CD4-positive, alpha-beta memory T cell (primary cell): ENCODE data around the gene CLEC2L. TPM values are rescaled to one million over a fixed set of nuclear protein-coding genes. Genes with fewer than 3 reads are reported as not detected.

Source experiments
- CTCF ChIA-PET: fragments of 350-600 bp; sonication (Branson Sonifier 250); formaldehyde crosslinking; loops from one replicate; lab custom pipeline; 2021; ENCODE audit warnings: inconsistent platforms; ENCODE audit not compliant: partially characterized antibody; lab: Charles Lee
- POLR2A ChIA-PET: fragments of 350-600 bp; sonication (Branson Sonifier 250); formaldehyde crosslinking; loops from one replicate; lab custom pipeline; 2021; ENCODE audit not compliant: partially characterized antibody; lab: Charles Lee
- DNase-seq, 5 donors: peaks; one replicate each; pipeline versions ENCODE4 v3.0.0 to v3.0.0-alpha.2; 2020 to 2022; ENCODE audit warnings: mixed read lengths in 1 of 5
- H3K27ac ChIP-seq: one replicate; pipeline ENCODE4 v1.7.0; 2013; ENCODE audit warnings: low read depth, low read length
- H3K27me3 ChIP-seq: 2 replicates; pipeline ENCODE4 v1.7.0; 2013; ENCODE audit warnings: mild to moderate bottlenecking, low read length, moderate library complexity; ENCODE audit not compliant: insufficient read depth
- H3K36me3 ChIP-seq: 2 replicates; pipeline ENCODE4 v1.7.0; 2013; ENCODE audit warnings: mild to moderate bottlenecking, low read length, moderate library complexity; ENCODE audit not compliant: insufficient read depth
- H3K4me1 ChIP-seq: 2 replicates; pipeline ENCODE4 v1.7.0; 2013; ENCODE audit warnings: mild to moderate bottlenecking, low read length, moderate library complexity; ENCODE audit not compliant: insufficient read depth
- H3K4me3 ChIP-seq, 2 donors: one replicate each; pipeline ENCODE4 v1.7.0; 2013; ENCODE audit warnings: low read length in 2 of 2, mild to moderate bottlenecking in 1 of 2
- H3K9me3 ChIP-seq, 2 donors: one replicate each; pipeline ENCODE4 v1.7.0; 2013; ENCODE audit warnings: low read length in 2 of 2, control low read depth in 1 of 2; ENCODE audit not compliant: control insufficient read depth in 1 of 2
- H3K27ac Mint-ChIP-seq, 7 donors: one replicate each; pipeline ENCODE4 v1.8.0; 2020 to 2021; ENCODE audit warnings: mixed read lengths in 7 of 7, mild to moderate bottlenecking in 6 of 7, inconsistent platforms in 3 of 7, moderate library complexity in 3 of 7
- H3K27me3 Mint-ChIP-seq, 2 donors: one replicate each; pipeline ENCODE4 v1.8.0; 2020 to 2021; ENCODE audit warnings: mixed read lengths in 2 of 2
- H3K36me3 Mint-ChIP-seq, 2 donors: one replicate each; pipeline ENCODE4 v1.8.0; 2020 to 2021; ENCODE audit warnings: mixed read lengths in 2 of 2, inconsistent platforms in 1 of 2, mild to moderate bottlenecking in 1 of 2
- H3K4me1 Mint-ChIP-seq, 4 donors: one replicate each; pipeline ENCODE4 v1.8.0; 2020 to 2021; ENCODE audit warnings: mixed read lengths in 4 of 4, mild to moderate bottlenecking in 1 of 4
- H3K4me3 Mint-ChIP-seq, 8 donors: one replicate each; pipeline ENCODE4 v1.8.0; 2020 to 2021; ENCODE audit warnings: mixed read lengths in 8 of 8, mild to moderate bottlenecking in 7 of 8, moderate library complexity in 6 of 8, inconsistent platforms in 3 of 8
- H3K9me3 Mint-ChIP-seq, 8 donors: one replicate each; pipeline ENCODE4 v1.8.0; 2020 to 2021; ENCODE audit warnings: mixed read lengths in 8 of 8, mild to moderate bottlenecking in 5 of 8, inconsistent platforms in 3 of 8, moderate library complexity in 1 of 8
- intact Hi-C: fragments of 100-400 bp; cut with micrococcal nuclease; formaldehyde crosslinking; loops from one replicate; pipeline ENCODE4 v1.15.1; 2023
- polyA plus RNA-seq, 2 donors: library from polyadenylated mRNA; unstranded; fragments of 300-500 nt; fragmentation: Illumina TruSeq; gene quantifications; one replicate each; pipeline ENCODE4 v1.2.3, GENCODE V29; 2021
- total RNA-seq, 2 experiments: library from RNA; stranded (reverse); gene quantifications; one replicate each; pipeline ENCODE4 v1.2.3, GENCODE V29; 2021

The CLEC2L gene
- total and polyA plus RNA-seq, 4 experiments from 2014 or later = not detected

GRCh38 chr7:139563856-139564255 lies 40.4 kb downstream of the CLEC2L start:
- intact Hi-C loops = no loop called here
- POLR2A ChIA-PET = no interaction called here
- Histone ChIP-seq H3K27me3 (no peaks in the 10 kb centered on the region), H3K27ac (no peak overlapping the region), H3K36me3 (no peaks in the 10 kb centered on the region), H3K4me3 (no peak overlapping the region), H3K4me1 (peaks cover 13% of the 10 kb centered on the region), H3K9me3 (no peaks in the 10 kb centered on the region)
- peaks cover 0 to 7% (median under 1%) of the 10 kb centered on the region in 8 donors for H3K9me3 Mint-ChIP-seq
- H3K4me1 Mint-ChIP-seq = peaks cover 12 to 50% (median 18%) of the 10 kb centered on the region in 4 donors
- H3K27ac Mint-ChIP-seq = peak overlapping the region in 1 of 7 donors; percentile 62
- peaks cover 0 to 1% of the 10 kb centered on the region in 2 donors for H3K27me3 Mint-ChIP-seq
- no peak for DNase-seq
- peaks cover 7 to 27% of the 10 kb centered on the region in 2 donors for H3K36me3 Mint-ChIP-seq
- CTCF ChIA-PET = no interaction called here
- H3K4me3 Mint-ChIP-seq = no peak overlapping the region

- no peak overlapping the region for H3K4me3 ChIP-seq
- H3K27ac Mint-ChIP-seq = peak overlapping the region; percentile 46 to 85 (median 63)
- H3K36me3 Mint-ChIP-seq = peaks cover 16 to 29% of the 10 kb centered on the region in 2 donors
- peaks cover 12 to 50% (median 18%) of the 10 kb centered on the region in 4 donors for H3K4me1 Mint-ChIP-seq
- H3K27ac ChIP-seq = no peak overlapping the region
- H3K9me3 ChIP-seq = no peaks in the 10 kb centered on the region
- no peaks in the 10 kb centered on the region for H3K9me3 Mint-ChIP-seq
- no peak for DNase-seq
- peak overlapping the region in 2 of 8 donors; percentile 3 to 18 for H3K4me3 Mint-ChIP-seq
- H3K27me3 Mint-ChIP-seq = no peaks in the 10 kb centered on the region
- peaks cover 13% of the 10 kb centered on the region for H3K4me1 ChIP-seq
- peaks cover 4% of the 10 kb centered on the region for H3K36me3 ChIP-seq
- ChIA-PET POLR2A (interaction anchor here (0.6 to 0.7 kb wide), 3 partner anchors 16 to 202 kb away, joined by 3 to 5 read pairs (median 3); no protein-coding TSS in a partner anchor), CTCF (no interaction called here)
- intact Hi-C loops = no loop called here
- H3K27me3 ChIP-seq = no peaks in the 10 kb centered on the region
Observed at GRCh38 chr7:139566075-139566474, 42.6 kb downstream of the CLEC2L start.

GRCh38 chr7:139566736-139567646 lies 43.5 kb downstream of the CLEC2L start:
- H3K27ac ChIP-seq = no peak overlapping the region
- Mint-ChIP-seq H3K4me3 (no peak overlapping the region), H3K36me3 (peaks cover 21 to 28% of the 10 kb centered on the region in 2 donors), H3K27me3 (no peaks in the 10 kb centered on the region), H3K9me3 (no peaks in the 10 kb centered on the region), H3K27ac (peak overlapping the region in 4 of 7 donors; percentile 35 to 84 (median 72)), H3K4me1 (peaks cover 12 to 50% (median 18%) of the 10 kb centered on the region in 4 donors)
- peaks cover 13% of the 10 kb centered on the region for H3K4me1 ChIP-seq
- CTCF ChIA-PET = no interaction called here
- H3K36me3 ChIP-seq = peaks cover 4% of the 10 kb centered on the region
- no peak overlapping the region for H3K4me3 ChIP-seq
- no peak for DNase-seq
- POLR2A ChIA-PET = interaction anchor here (0.6 kb wide), 1 partner anchor 201 kb away, joined by 3 read pairs; no protein-coding TSS in a partner anchor
- no peaks in the 10 kb centered on the region for H3K9me3 ChIP-seq
- H3K27me3 ChIP-seq = no peaks in the 10 kb centered on the region
- intact Hi-C loops = no loop called here

GRCh38 chr7:139567647-139568345 lies 44.3 kb downstream of the CLEC2L start:
- no peaks in the 10 kb centered on the region for H3K9me3 ChIP-seq
- peaks cover 12 to 48% (median 17%) of the 10 kb centered on the region in 4 donors for H3K4me1 Mint-ChIP-seq
- no peak overlapping the region for H3K4me3 ChIP-seq
- DNase-seq = no peak
- H3K27ac ChIP-seq = no peak overlapping the region
- H3K27me3 Mint-ChIP-seq = no peaks in the 10 kb centered on the region
- intact Hi-C loops = no loop called here
- POLR2A ChIA-PET = no interaction called here
- peak overlapping the region in 2 of 8 donors; percentile 7 to 17 for H3K4me3 Mint-ChIP-seq
- peaks cover 13% of the 10 kb centered on the region for H3K4me1 ChIP-seq
- peaks cover 20 to 24% of the 10 kb centered on the region in 2 donors for H3K36me3 Mint-ChIP-seq
- peak overlapping the region in 5 of 7 donors; percentile 45 to 84 (median 63) for H3K27ac Mint-ChIP-seq
- no peaks in the 10 kb centered on the region for H3K9me3 Mint-ChIP-seq
- CTCF ChIA-PET = no interaction called here
- H3K36me3 ChIP-seq = peaks cover 4% of the 10 kb centered on the region
- H3K27me3 ChIP-seq = no peaks in the 10 kb centered on the region

- Mint-ChIP-seq H3K36me3 (peaks cover 20 to 25% of the 10 kb centered on the region in 2 donors), H3K4me3 (no peak overlapping the region), H3K27me3 (no peaks in the 10 kb centered on the region), H3K27ac (peak overlapping the region in 4 of 7 donors; percentile 4 to 84 (median 46)), H3K9me3 (no peaks in the 10 kb centered on the region), H3K4me1 (peaks cover 12 to 45% (median 15%) of the 10 kb centered on the region in 4 donors)
- peaks cover 13% of the 10 kb centered on the region for H3K4me1 ChIP-seq
- H3K4me3 ChIP-seq = no peak overlapping the region
- no peak for DNase-seq
- no peaks in the 10 kb centered on the region for H3K9me3 ChIP-seq
- ChIA-PET CTCF (no interaction called here), POLR2A (no interaction called here)
- peaks cover 4% of the 10 kb centered on the region for H3K36me3 ChIP-seq
- intact Hi-C loops = no loop called here
- H3K27ac ChIP-seq = no peak overlapping the region
- H3K27me3 ChIP-seq = no peaks in the 10 kb centered on the region
Observed at GRCh38 chr7:139568346-139568675, 44.8 kb downstream of the CLEC2L start.

GRCh38 chr7:139568813-139569490 lies 45.5 kb downstream of the CLEC2L start:
- Mint-ChIP-seq H3K36me3 (peaks cover 23 to 29% of the 10 kb centered on the region in 2 donors), H3K9me3 (no peaks in the 10 kb centered on the region), H3K27ac (peak overlapping the region in 4 of 7 donors; percentile 4 to 50 (median 42)), H3K27me3 (no peaks in the 10 kb centered on the region), H3K4me1 (peaks cover 11 to 42% (median 14%) of the 10 kb centered on the region in 4 donors), H3K4me3 (no peak overlapping the region)
- H3K9me3 ChIP-seq = no peaks in the 10 kb centered on the region
- no peak for DNase-seq
- ChIA-PET CTCF (no interaction called here), POLR2A (no interaction called here)
- H3K4me3 ChIP-seq = no peak overlapping the region
- intact Hi-C loops = no loop called here
- H3K27ac ChIP-seq = no peak overlapping the region
- peaks cover 13% of the 10 kb centered on the region for H3K4me1 ChIP-seq
- no peaks in the 10 kb centered on the region for H3K27me3 ChIP-seq
- H3K36me3 ChIP-seq = peaks cover 7% of the 10 kb centered on the region
